HG03460 (cell line): ENCODE data around the gene STX2.
"Not testable (repeated sequence)": the region's sequence is repeated elsewhere in the genome, so short reads cannot be mapped to it uniquely, and the experiment has no call there.

Source experiments
- ATAC-seq: cut with Tn5 transposase; IDR thresholded peaks from one replicate; pipeline ENCODE4 v1.9.1; 2021; ENCODE audit not compliant: unreplicated experiment

STX2 gene

GRCh38 chr12:130870442-130871285, 31.6 kb upstream of the STX2 start:
- peak; percentile 51 for ATAC-seq

DNA sequence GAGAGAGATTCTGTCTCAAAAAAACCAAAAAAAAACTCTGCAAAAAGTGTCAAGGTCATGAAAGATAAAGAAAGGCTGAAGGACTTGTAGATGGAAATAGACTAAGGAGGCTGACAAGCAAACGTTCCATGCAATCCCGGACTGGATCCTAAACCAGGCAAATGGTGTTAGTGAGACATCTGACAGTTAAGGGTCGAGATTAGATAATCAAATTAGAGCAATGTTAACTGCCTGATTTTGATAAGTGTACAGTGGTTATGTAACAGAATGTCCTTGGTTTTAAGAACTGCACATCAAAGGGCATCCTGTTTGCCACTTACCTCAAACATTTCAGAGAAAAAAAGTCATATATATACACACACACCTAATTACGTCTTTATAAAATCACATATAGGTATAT, 29.4 kb upstream of the STX2 start:
- no peak for ATAC-seq

DNA sequence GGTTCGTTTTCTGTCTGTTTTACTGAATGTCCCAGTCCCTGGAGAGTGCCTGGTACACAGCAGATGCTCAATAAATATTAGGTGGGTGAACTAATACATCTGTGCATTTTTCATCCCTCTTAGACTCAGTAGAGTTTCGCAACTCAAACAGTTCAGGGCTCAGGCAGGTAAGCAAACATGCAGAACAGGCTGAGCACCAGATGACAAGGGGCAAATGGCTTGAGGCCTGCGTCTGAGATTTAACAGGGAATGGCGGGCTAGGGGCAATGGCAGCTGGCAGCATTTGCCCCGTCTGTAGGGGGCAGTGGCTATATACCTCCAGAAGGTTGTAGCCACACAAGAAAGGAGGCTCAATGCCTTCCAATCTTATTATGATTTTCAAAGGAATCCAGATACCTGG, 24.2 kb upstream of the STX2 start:
- no peak for ATAC-seq

DNA sequence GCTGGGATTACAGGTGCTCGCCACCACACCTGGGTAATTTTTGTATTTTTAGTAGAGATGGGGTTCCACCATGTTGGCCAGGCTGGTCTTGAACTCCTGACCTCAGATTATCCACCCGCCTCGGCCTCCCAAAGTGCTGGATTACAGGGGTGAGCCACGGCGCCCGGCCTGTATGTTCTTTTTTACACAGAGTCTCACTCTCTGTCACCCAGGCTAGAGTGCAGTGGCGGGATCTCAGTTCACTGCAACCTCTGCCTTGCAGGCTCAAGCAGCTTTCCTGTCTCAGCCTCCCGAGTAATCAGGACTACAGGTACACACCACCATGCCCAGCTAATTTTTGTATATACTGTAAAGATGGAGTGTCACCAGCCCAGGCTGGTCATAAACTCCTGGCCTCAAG, 23.7 kb upstream of the STX2 start:
- not testable (repeated sequence) for ATAC-seq

DNA sequence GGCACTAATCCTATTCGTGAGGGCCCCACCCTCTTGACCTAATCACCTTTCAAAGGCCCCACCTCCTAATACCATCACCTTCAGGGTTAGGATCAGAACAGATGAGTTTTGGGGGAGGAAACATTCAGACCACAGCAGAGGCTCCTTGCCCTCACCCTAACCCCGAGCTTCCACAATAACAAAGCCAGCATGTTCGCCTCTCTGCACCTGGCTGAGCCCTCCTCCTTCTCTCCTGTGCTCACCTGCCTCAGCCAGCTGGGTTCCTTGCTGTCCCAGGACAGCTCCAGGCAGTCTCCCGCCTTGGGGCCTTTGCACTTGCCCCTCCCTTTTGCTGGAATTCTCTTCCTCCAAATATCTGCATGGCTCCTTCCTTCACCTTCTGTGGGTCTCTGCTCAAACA, 23.1 kb upstream of the STX2 start:
- no peak for ATAC-seq

GRCh38 chr12:130860311-130860710, 21.3 kb upstream of the STX2 start:
- no peak for ATAC-seq

GRCh38 chr12:130859161-130859560, 20.1 kb upstream of the STX2 start:
- no peak for ATAC-seq

- no peak for ATAC-seq
These were observed 19.0 kb upstream of the STX2 start for GRCh38 chr12:130858084-130858483.

DNA sequence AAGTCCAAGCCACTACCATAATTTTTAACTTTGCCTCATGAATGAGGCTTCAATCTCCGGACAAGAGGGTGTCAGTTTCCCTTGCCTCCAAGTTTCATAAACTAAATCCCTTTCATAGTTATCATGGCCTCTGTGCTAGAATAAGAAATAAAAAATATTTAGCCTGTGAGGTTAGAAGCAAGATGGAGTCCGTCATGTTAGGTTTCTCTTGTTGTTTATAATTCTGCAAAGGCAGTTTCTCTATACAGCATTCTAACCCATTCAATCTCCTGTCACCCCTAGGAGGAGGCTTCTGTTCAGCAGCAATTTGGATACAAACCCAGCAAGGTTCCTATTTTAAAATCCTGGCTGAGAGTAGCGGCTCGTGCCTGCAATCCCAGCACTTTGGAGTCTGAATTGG, 17.0 kb upstream of the STX2 start:
- ATAC-seq = no peak

GRCh38 chr12:130850418-130851021, 11.5 kb upstream of the STX2 start:
- no peak for ATAC-seq

GRCh38 chr12:130849561-130850417, 10.7 kb upstream of the STX2 start:
- ATAC-seq = no peak

DNA sequence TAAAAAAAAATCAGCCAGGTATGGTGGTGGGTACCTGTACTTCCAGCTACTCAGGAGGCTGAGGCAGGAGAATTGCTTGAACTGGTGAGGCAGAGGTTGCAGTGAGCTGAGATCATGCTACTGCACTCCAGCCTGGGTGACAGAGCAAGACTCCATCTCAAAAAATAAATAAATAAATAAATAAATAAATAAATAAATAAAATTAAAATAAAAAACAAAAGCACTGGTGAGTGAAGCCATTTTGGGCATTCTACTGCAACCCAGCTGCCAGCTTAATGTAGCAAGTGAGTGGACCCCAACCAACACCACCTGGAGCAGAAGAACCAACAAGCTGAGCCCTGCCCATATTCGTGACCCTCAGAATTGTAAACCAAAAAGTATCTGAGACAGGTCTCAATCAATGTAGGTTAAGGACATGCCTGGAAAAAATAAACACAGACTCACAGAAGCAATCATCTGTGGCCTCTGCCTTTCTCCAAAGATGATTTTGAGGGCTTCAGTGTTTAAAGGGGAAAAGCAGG, 9.8 kb upstream of the STX2 start:
- ATAC-seq = not testable (repeated sequence)

GRCh38 chr12:130848105-130848504, 9.1 kb upstream of the STX2 start:
- not testable (repeated sequence) for ATAC-seq

DNA sequence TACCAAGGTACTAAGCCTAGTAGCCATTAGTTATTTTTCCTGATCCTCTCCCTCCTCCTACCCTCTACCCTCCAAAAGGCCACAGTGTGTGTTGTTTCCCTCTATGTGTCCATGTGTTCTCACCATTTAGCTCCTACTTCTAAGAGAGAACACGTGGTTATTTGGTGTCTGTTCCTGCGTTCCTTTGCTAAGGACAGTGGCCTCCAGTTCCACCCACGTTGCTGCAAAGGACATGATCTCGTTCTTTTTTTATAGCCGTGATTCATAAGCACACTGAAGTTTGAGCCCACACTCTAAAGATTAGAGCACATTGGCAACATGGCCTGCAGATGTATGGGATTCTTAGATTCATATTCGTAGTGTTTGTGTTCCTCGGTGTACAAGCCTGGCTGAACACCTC, 8.1 kb upstream of the STX2 start:
- ATAC-seq = no peak

- ATAC-seq = no peak
These were observed 7.3 kb upstream of the STX2 start for GRCh38 chr12:130846369-130846768.

- no peak for ATAC-seq
These were observed 837 bp upstream of the STX2 start for GRCh38 chr12:130839770-130840404.

DNA sequence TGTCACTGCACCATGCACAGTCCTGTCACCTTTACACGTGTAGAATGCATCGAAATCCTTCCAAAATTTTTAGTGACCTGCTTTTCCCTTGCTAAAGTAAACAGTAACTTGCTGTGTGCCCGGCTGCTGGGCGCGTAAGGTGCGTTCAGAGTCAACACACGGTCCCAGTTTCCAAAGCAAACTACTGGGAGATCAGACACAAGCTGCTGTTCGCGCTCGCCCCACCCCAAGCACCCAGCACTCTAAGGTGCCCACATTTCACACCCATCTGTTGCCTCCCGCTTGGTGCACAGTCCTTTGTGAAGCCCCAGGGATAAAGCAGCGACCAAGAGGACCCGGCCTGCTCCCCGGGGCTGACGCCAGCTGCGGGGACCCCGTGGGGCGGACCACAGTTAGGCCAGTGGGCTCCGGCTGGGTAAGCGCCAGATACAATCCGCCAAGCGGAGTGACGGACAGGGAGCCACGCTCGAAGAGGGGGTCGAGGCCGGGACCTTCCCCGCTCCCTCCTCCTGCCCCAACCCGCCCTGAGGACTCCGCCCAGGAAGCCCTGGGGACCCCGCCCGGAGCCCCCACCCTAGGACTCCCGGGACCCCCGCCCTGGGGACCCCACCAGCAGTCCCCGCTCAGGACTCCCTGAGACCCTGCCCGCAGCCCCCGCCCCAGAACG, 633 bp downstream of the STX2 start:
- peak; percentile 31 for ATAC-seq

DNA sequence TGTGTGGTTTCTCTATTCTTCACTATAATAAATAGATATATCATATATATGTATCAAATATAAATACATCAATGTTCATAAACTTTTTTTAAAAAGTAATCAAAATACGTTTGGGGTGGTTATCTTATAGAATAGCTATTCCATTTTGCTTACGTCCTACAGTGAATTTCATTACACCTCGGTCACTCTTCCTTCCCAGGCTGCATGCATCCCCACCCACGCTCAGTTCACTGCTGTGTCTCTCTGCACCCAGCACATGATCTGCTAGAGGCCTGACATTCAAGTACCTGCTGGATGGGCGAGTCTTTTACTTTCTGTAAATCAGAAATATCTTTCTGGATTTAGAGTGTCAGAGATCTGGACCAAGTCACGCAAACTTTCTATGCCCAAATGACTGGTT, 3.6 kb downstream of the STX2 start:
- no peak for ATAC-seq

DNA sequence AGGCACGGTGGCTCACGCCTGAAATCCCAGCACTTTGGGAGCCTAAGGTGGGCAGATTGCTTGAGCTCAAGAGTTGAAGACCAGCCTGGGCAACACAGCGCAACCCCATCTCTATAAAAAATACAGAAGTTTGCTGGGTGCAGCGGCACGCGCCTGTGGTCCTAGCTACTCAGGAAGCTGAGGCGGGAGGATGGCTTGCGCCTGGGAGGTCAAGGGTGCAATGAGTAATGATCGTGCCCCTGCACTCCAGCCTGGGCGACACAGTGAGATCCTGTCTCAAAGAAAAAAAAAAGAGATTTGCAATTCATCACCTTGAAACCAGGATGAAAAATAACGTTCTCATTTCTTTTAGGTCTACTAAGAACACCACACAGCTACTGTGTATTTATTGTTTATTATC, 4.0 kb downstream of the STX2 start:
- ATAC-seq = no peak

- no peak for ATAC-seq
These were observed 6.4 kb downstream of the STX2 start for GRCh38 chr12:130832561-130833209.
